Esophagus muscularis mucosa (tissue), 4 donors: ENCODE measurements around the gene AOAH. TPM values are rescaled to one million over a fixed set of nuclear protein-coding genes. Genes with fewer than 3 reads are reported as not detected.

Source experiments
- DNase-seq: peaks from one replicate; pipeline ENCODE4 v3.0.0-alpha.2; 2017; ENCODE audit errors: extremely low spot score
- H3K27ac ChIP-seq, 4 donors: fragments of 200-600 bp; sonication (generic); replicated peaks in 1 of 4; 1 replicate in 3 of 4; 2 replicates in 1 of 4; pipeline ENCODE4 v1.5.1; 2016 to 2019; ENCODE audit warnings: mild to moderate bottlenecking in 1 of 4
- H3K27me3 ChIP-seq, 4 donors: fragments of 200-600 bp; sonication (generic); one replicate each; pipeline versions ENCODE4 v1.5.1 to v1.6.0; 2016 to 2019
- H3K36me3 ChIP-seq, 4 donors: fragments of 200-600 bp; sonication (generic); one replicate each; pipeline ENCODE4 v1.5.1; 2016 to 2019
- H3K4me1 ChIP-seq, 4 donors: fragments of 200-600 bp; sonication (generic); one replicate each; pipeline ENCODE4 v1.5.1; 2016 to 2019
- H3K4me3 ChIP-seq, 4 donors: fragments of 200-600 bp; sonication (generic); 1 replicate in 2 of 4; 2 replicates in 2 of 4; pipeline ENCODE4 v1.5.1; 2016 to 2019; ENCODE audit warnings: mild to moderate bottlenecking in 4 of 4, moderate library complexity in 1 of 4
- H3K9me3 ChIP-seq, 4 donors: fragments of 200-600 bp; sonication (generic); 1 replicate in 3 of 4; 2 replicates in 1 of 4; pipeline ENCODE4 v1.5.1; 2016 to 2019
- CTCF ChIP-seq, 3 experiments: fragments of 200-600 bp in 2 of 3; fragments of 450-650 bp in 1 of 3; sonication (generic) in 2 of 3; IDR thresholded peaks; one replicate each; pipeline ENCODE4 v1.5.1; 2017 to 2019; ENCODE audit warnings: antibody characterized with exemption in 3 of 3, mild to moderate bottlenecking in 2 of 3, moderate library complexity in 1 of 3
- EP300 ChIP-seq: sonication (generic); formaldehyde crosslinking; IDR thresholded peaks from one replicate; pipeline ENCODE4 v1.6.1; 2017; ENCODE audit warnings: antibody characterized with exemption
- POLR2A ChIP-seq: fragments of 450-650 bp; IDR thresholded peaks from one replicate; pipeline ENCODE4 v1.6.1; 2017; ENCODE audit warnings: antibody characterized with exemption, moderate library complexity, mild to moderate bottlenecking, low read depth
- POLR2AphosphoS5 ChIP-seq, 2 donors: sonication (generic); formaldehyde crosslinking; IDR thresholded peaks; one replicate each; pipeline ENCODE4 v1.6.1; 2017; ENCODE audit warnings: antibody characterized with exemption in 2 of 2
- WGBS: methylation state at CpG from one replicate; pipeline ENCODE4 v1.1.5; 2018; 5-methylcytosine and 5-hydroxymethylcytosine counted together
- intact Hi-C: fragments of 100-400 bp; cut with DNase I; formaldehyde crosslinking; loops from one replicate; pipeline ENCODE4 v1.15.1; 2023
- total RNA-seq, 4 donors: library from RNA; depleted of rRNA; stranded (reverse); fragments of >200 nt; gene quantifications; one replicate each; pipeline versions ENCODE4 v1.1.0 to v1.2.1, GENCODE V29; 2016

AOAH gene
- total RNA-seq, 4 donors from 2014 or later = 2.0 to 16.1 (median 4.5) TPM

- Histone ChIP-seq H3K27me3 (peaks cover 0 to 7% (median 0%) of the 10 kb centered on the region in 4 donors), H3K4me1 (no peaks in the 10 kb centered on the region), H3K27ac (no peak overlapping the region), H3K9me3 (no peaks in the 10 kb centered on the region), H3K36me3 (peaks cover 0 to 5% (median 0%) of the 10 kb centered on the region in 4 donors), H3K4me3 (no peak overlapping the region)
- TF ChIP-seq POLR2A = no peak
- no peak for TF ChIP-seq POLR2AphosphoS5 (IDR thresholded peaks at IDR 0.05)
- no peak for TF ChIP-seq CTCF (IDR thresholded peaks at IDR 0.05)
- no peak for TF ChIP-seq EP300
- WGBS = 80% methylated on average over 6 of the region's 6 CpGs
- intact Hi-C loops = no loop called here
- DNase-seq = no peak
Measured at GRCh38 chr7:36611703-36612102, 112.6 kb downstream of the AOAH start.

GRCh38 chr7:36607721-36608095 lies 116.6 kb downstream of the AOAH start:
- TF ChIP-seq EP300 = no peak
- no peak for TF ChIP-seq POLR2AphosphoS5 (IDR thresholded peaks at IDR 0.05)
- no peak for TF ChIP-seq POLR2A
- no peak for TF ChIP-seq CTCF (IDR thresholded peaks at IDR 0.05)
- no peaks in the 10 kb centered on the region for H3K4me1 ChIP-seq
- no peaks in the 10 kb centered on the region for H3K9me3 ChIP-seq
- no peak for DNase-seq
- no peak overlapping the region for H3K4me3 ChIP-seq
- WGBS = 76% methylated on average over 3 of the region's 3 CpGs
- H3K27ac ChIP-seq = no peak overlapping the region
- H3K27me3 ChIP-seq = peaks cover 0 to 13% (median 0%) of the 10 kb centered on the region in 4 donors
- intact Hi-C loops = no loop called here
- no peaks in the 10 kb centered on the region for H3K36me3 ChIP-seq

GRCh38 chr7:36606976-36607720 lies 117.1 kb downstream of the AOAH start:
- Histone ChIP-seq H3K36me3 (no peaks in the 10 kb centered on the region), H3K4me1 (no peaks in the 10 kb centered on the region), H3K9me3 (no peaks in the 10 kb centered on the region), H3K27me3 (peaks cover 0 to 13% (median 0%) of the 10 kb centered on the region in 4 donors), H3K4me3 (no peak overlapping the region), H3K27ac (no peak overlapping the region)
- TF ChIP-seq CTCF (IDR thresholded peaks at IDR 0.05) (no peak), EP300 (no peak), POLR2A (no peak), POLR2AphosphoS5 (IDR thresholded peaks at IDR 0.05) (no peak)
- WGBS = 74% methylated on average over 6 of the region's 6 CpGs
- intact Hi-C loops = no loop called here
- DNase-seq = no peak

DNA sequence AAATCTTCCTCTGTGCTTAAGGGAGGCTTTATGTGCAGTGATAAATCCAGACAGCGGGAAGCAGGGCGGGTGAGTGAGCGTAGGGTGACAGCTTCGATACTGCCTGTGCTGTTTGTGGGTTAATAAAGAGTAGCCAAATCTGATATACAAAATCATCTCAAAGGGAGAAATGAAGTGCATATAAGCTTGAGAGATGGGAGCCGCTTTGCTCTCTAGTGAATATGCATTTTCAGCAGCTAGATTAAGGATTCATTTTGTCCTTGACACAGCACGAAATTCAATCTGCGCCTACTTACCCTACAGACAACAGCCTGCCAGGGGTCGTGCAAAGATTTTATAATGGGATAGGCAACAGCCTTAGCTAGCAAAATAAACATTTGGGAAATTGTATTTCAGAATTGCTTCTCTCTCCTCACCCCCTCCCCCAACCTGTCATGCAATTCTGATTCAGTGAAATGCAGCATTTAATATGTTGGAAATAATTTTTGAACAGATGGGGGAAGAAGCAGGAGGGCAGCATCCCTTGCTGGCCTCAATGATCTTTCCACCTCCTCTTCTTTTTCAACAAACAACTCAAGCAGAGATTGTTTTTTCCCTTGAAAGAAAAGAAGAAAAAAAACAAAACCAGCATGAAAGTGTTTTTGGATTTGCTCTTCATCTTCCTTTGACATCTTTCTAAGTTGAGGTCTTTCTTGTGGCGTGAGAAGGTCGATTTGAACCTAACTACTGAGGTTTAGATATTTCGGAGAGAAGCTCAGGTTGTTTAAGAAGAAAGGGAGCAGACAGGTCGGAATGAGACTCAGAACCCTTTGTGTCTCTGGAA lies 117.9 kb downstream of the AOAH start:
- no peak for TF ChIP-seq CTCF (IDR thresholded peaks at IDR 0.05)
- TF ChIP-seq POLR2A = no peak
- no peak for TF ChIP-seq EP300
- no peak for TF ChIP-seq POLR2AphosphoS5 (IDR thresholded peaks at IDR 0.05)
- intact Hi-C loops = no loop called here
- Histone ChIP-seq H3K27ac (no peak overlapping the region), H3K4me3 (no peak overlapping the region), H3K4me1 (no peaks in the 10 kb centered on the region), H3K9me3 (no peaks in the 10 kb centered on the region), H3K27me3 (peaks cover 0 to 13% (median 0%) of the 10 kb centered on the region in 4 donors), H3K36me3 (no peaks in the 10 kb centered on the region)
- no peak for DNase-seq
- WGBS = 72% methylated on average over 12 of the region's 12 CpGs
